ENCODE results near the gene BAIAP2L1.
A peak's percentile ranks its signal among the peaks of the same experiment; 100 is the strongest.
"Not testable (repeated sequence)": the region's sequence is repeated elsewhere in the genome, so short reads cannot be mapped to it uniquely, and the experiment has no call there.

BAIAP2L1 gene

DNA sequence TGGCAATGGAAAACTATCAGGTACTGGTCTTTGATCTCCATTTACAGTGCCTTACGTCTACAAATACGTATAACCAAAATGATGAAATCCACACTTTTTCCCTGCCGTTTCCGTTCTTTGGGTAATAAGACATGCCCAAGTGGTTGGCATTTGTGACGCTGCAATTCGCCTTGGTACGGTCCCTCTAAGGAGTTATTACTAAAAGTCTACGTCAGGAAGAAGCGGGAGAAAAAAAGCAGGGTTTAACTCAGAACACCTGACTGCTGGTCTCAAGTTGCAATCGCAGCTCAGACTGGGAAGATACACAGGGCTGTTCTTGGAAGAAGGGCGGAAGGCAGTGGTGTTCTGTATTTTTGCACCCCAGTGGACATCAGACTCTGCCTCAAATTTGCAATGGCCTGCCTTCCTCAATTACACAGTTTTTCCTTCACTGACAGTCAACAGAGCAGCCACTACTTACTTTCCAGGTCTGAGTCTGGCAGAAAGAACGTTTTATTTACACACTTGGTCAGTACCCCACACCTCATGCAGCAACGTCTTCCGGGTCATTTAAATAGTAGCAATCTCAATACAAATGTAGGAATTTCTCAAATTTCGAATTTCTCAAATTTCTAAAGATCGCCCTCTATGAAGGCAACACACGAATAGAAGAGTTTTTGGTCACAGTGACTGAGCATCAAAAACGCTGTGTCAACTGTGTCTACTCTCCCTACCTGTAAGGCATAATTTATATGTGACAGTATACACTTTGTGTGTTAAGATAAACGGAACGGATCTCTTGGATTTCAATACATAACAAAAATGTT, 2.1 kb downstream of the BAIAP2L1 start:
- no peak for DNase-seq

- no peak for DNase-seq
Measured at GRCh38 chr7:98396768-98397167, 4.1 kb downstream of the BAIAP2L1 start.

DNA sequence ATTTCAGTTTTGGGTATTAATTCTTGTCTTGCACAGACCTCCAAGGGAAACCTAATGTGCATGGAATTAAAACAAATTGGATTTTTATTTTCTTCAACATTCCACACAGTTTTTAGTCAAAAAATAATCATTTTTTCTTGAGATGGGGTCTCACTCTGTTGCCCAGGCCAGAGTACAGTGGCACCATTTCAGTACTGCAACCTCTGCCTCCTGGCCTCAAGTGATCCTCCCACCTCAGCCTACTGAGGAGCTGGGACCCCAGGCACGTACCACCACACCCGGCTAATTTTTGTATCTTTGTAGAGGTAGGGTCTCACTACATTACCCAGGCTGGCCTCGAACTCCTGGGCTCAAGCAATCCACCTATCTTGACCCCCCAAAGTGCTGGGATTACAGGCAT, 4.9 kb downstream of the BAIAP2L1 start:
- no peak for DNase-seq

DNA sequence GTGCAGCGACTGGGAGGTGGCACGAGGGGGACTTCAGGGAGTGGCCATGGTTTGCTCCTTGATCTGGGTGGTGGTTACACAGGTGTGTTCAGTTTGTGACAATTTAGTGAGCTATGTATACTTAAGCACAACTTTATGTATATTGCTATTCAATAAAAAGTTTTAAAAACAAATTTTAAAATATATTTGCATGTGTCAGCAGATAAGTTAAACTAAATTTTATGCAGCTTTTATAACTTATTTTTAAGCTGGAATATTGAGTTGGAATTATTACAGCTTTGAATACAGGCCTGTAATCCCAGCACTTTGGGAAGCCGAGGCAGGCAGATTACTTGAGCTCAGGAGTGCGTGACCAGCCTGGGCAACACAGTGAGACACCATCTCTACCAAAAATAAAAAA, 5.4 kb downstream of the BAIAP2L1 start:
- DNase-seq, result no peak

- no peak for DNase-seq
Measured at GRCh38 chr7:98394377-98394836, 6.5 kb downstream of the BAIAP2L1 start.

DNA sequence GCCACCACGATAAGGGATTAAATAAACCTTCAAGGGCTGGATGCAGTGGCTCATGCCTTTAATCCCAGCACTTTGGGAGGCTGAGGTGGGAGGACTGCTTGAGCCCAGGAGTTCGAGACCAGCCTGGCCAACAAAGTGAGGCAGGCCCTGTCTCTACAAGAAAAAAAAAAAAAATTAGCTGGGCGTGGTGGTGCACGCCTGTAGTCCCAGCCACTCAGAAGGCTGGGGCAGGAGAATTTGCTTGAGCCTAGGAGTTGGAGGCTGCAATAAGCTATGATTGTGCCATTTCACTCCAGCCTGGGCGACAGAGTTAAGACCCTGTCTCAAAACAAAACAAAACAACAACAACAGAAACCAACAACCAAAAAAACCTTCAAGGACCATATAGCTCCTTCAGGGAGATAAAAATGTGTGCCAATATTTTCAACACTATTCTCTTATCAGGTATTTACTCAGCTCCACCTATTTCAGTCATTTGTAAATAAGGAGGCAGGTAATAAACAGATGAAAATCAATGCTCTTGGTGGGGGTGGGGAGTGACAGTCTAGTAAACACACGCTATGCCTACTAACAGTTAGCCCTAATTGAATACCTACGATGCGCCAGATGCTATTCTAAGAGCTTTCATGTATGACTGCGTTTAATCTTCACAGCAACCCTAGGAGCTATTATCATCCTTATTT, 13.2 kb downstream of the BAIAP2L1 start:
- no peak for DNase-seq

GRCh38 chr7:98387131-98387530, 13.8 kb downstream of the BAIAP2L1 start:
- no peak for DNase-seq

- DNase-seq, result not testable (repeated sequence)
Measured at GRCh38 chr7:98385532-98385931, 15.4 kb downstream of the BAIAP2L1 start.

DNA sequence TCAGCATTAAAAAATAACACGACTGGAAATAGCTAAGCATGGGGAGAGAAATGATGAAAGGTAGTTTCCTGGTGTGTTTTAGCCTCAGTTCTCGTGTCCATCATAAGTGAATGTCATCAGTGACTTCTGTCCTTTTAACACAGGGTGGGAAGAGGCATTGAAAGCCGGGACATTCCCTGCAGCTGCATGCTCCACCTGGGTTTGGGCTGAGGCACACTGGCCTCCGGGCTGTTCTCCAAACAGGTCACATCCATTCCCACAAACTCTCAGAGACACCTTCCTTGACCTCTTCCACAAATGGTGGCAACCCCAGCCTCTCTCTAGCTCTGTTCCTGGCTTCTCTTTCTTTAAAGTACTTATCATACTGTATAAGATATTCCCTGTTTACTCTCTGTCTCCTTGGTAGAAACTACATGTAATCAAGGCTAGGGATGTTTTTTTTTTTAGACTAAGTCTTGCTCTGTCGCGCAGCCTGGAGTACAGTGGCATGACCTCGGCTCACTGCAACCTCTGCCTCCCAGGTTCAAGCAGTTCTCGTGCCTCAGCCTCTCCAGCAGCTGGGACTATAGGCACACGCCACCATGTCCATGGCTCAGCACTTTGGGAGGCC, 22.6 kb downstream of the BAIAP2L1 start:
- DNase-seq, result no peak

DNA sequence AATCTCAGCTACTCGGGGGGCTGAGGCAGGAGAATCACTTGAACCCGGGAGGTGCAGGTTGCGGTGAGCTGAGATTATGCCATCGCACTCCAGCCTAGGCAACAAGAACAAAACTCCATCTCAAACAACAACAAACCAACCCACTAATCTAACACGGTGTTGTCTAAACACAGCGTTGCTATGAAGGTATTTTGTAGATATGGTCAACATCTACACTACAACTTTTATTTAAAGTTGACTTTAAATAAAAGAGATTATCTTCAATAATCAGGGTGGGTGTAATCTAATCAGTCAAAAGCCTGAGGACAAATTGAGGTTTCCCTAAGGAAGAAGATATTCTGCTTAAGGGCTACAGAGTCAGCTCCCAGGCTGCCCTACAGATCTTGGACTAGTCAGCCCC, 24.2 kb downstream of the BAIAP2L1 start:
- no peak for DNase-seq

GRCh38 chr7:98375664-98376063, 25.2 kb downstream of the BAIAP2L1 start:
- DNase-seq, result no peak

DNA sequence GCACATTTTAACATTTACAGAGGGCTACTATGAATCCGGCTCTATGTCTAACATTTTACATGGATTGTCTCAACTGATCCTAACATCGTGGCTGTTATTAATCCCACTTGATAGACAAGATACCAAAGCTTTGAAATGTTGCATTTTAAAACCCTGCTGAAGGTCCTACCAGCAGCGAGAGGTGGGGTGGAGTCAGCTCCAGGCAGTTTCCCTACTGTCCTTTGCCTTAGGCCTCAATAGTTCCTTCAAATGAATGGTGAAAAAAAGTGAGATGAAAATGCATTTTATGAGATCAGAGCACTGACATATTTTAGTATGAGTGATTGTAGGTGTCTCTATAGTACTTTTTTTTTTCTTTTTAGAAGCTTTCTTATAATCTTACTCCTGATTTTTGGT, 26.6 kb downstream of the BAIAP2L1 start:
- no peak for DNase-seq

DNA sequence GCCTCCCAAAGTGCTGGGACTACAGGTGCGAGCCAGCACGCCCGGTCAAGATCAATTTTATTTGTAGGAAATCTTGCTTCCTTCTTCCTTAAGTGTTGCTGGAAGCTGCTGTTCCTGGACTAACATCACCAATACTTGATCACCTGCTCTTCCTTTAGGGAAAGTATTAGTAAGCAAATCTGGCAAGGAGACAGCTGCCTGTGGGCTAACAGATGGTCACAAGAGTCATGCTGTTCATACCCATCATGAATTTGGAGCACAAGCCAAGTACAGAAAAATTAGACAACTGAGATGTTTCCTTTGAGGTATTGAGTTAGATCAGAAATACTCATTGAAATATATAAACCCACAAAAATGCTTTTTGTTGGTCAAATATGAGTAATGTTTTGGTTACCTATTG, 27.9 kb downstream of the BAIAP2L1 start:
- peak in 1 of 2 donors; percentile 23 for DNase-seq

DNA sequence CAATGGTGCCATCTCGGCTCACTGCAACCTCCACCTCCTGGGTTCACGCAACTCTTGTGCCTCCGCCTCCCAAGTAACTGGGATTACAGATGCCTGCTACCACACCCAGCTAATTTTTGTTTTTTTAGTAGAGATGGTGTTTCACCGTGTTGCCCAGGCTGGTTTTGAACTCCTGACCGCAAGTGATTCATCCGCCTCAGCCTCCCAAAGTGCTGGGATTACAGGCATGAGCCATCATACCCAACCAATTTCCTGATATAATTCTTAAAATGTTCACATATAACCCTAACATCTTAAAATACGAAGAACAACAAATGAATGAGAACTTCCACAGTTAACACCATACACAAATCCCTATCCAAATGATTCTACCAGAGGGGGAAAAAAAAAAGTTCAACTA, 31.2 kb downstream of the BAIAP2L1 start:
- DNase-seq, result no peak

DNA sequence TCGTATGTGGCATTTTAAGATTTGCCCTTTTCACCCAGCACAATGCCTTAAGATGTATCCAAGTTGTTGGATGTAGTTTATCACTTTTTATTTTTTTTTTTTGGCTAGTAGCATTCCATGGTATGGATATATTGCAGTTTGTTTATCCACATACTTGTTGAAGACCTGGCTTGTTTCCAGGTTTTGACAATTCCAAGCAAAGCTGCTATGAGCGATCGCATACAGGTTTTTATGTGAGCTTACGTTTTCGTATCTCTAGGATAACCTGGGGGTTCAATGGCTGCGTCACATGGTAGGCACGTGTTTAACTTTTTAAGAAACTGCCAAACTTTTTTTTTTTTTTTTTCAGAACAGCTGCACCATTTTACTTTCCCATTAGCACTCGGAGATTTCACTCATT, 32.2 kb downstream of the BAIAP2L1 start:
- DNase-seq, result no peak

DNA sequence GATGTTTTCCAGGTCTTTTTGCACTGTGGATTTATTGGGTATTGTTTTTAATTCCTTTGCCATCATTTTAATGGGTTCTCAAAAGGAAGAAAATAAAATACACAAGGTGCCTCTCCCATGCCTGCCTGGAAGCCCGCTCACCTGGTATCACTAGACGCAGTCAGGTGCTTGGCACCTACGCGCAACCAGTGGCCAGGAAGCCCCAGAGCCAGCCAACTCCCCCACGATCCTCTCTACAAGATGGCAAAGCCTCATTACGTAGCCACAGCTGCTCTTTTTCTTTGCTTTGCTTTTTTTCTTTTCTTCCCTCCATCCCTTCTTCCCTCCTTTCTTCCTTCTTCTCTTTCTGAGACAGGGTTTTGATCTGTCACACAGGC, 34.3 kb downstream of the BAIAP2L1 start:
- no peak for DNase-seq

GRCh38 chr7:98365863-98366561, 34.9 kb downstream of the BAIAP2L1 start:
- no peak for DNase-seq

DNA sequence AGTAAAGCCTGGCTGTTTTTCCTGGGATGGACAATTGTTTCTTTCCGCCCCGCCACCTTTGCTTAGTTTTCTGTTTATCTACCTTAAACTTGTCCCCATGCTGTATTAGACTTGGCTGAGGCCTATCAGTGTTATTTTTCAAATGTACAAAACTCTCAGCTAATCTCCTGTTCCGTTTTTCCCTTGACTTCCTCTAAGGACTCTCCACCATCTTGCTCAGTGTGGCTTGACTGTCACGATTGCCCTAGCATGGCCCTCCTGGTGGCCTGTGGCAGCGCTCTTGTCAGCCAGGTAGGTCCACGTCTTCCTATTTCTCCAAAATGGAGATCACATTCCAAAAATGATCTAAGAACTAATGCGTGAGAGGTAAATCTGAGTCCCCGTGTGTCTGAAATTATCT, 36.7 kb downstream of the BAIAP2L1 start:
- no peak for DNase-seq

DNA sequence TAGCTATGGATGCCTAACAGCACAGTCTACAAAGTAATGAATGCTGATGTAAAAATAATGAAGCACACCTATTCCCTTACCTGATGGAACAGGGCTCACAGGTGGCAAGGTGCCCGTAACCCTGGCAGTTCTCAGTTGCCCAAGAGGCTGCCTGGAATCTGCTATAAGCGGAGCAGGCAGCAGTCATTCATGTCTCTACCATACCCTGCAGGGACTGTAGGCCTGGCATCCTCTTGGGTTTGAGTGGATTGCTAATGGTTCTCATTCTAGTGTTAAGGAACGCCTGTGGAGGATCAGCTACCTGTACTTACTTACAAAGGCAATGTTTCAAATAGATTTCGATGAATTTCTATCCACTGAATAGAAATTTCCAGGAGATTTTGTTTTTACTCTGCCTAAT, 38.4 kb downstream of the BAIAP2L1 start:
- no peak for DNase-seq

- DNase-seq, result no peak
Measured at GRCh38 chr7:98360221-98361130, 40.4 kb downstream of the BAIAP2L1 start.

DNA sequence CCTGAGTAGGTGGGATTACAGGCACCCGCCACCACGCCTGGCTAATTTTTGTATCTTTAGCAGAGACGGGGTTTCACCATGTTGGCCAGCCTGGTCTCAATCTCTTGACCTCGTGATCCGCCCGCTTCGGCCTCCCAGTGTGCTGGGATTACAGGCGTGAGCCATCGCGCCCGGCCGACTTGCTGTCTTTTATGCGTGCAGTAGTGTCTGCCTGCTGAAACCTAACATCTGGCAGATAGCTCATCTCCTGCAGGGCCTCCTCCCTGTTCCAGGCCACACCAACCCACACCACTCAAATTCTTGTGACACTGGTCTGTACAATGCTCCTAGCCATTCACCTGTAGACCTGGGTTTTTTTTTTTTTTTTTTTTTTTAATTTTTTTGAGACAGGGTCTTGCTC, 41.5 kb downstream of the BAIAP2L1 start:
- no peak for DNase-seq

GRCh38 chr7:98358706-98359105, 42.2 kb downstream of the BAIAP2L1 start:
- no peak for DNase-seq
